Measurements from ENCODE around the gene SMG7.
A peak's percentile ranks its signal among the peaks of the same experiment; 100 is the strongest.

Gene SMG7

DNA sequence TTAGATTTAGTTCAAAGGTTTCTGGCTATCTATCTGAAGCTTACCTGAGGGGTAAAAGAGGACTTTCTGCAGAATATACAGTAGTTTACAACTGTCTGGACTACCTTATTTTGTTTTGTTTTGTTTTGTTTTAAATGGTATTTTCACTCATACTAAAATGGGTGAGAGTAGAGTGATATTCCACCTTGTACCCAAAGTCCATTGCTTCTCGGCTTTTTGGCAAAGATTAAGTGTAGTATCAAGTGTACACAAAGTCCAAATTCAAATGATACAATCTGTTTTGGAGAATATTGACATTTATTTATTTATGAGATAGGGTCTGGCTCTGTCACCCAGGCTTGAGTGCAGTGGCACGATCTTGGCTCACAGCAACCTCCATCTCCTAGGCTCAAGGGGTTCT is 11.7 kb upstream of the SMG7 start:
- H3K4me1 ChIP-seq (ENCODE audit: control insufficient read depth, low read depth, low read length): no peaks in the 10 kb centered on the region
- H3K27ac ChIP-seq (ENCODE audit: low read depth, low read length): no peak overlapping the region
- DNase-seq: no peak
- H2AK5ac ChIP-seq (ENCODE audit: low read length): no peak overlapping the region
- no peak overlapping the region for H2BK5ac ChIP-seq (ENCODE audit: low read length)
- H3K36me3 ChIP-seq (ENCODE audit: control insufficient read depth, insufficient read depth, low read length): no peaks in the 10 kb centered on the region
- no peak overlapping the region for H2BK15ac ChIP-seq (replicated peaks; ENCODE audit: low read depth)
- no peak overlapping the region for H3K23ac ChIP-seq (ENCODE audit: low read length)
- WGBS (ENCODE audit: extremely low coverage, insufficient coverage, low lambda C conversion rate): no CpG with 5 or more reads among the region's 2 CpGs
- H3K56ac ChIP-seq (ENCODE audit: low read length): no peak overlapping the region
- H4K8ac ChIP-seq (ENCODE audit: low read depth, low read length): no peak overlapping the region
- H3K9ac ChIP-seq (ENCODE audit: low read length): no peak overlapping the region
- no peak overlapping the region for H3K4me3 ChIP-seq (ENCODE audit: low read length)
- H3K79me1 ChIP-seq (ENCODE audit: low read length): no peaks in the 10 kb centered on the region
- no peaks in the 10 kb centered on the region for H3K27me3 ChIP-seq (ENCODE audit: insufficient read depth, low read length, poor library complexity)
- no peak overlapping the region for H2BK120ac ChIP-seq (ENCODE audit: low read depth, low read length)
- no peaks in the 10 kb centered on the region for H3K79me2 ChIP-seq (ENCODE audit: control insufficient read depth, insufficient read depth, low read length)
- no peak overlapping the region for H3K4me2 ChIP-seq (ENCODE audit: low read length)
- H3K18ac ChIP-seq (ENCODE audit: low read length): no peak overlapping the region
- peak overlapping the region; percentile 59 for H3K4ac ChIP-seq (ENCODE audit: low read depth, low read length)
- no peak overlapping the region for H4K5ac ChIP-seq (ENCODE audit: low read length)

GRCh38 chr1:183461350-183461749 is 10.9 kb upstream of the SMG7 start:
- WGBS (ENCODE audit: extremely low coverage, insufficient coverage, low lambda C conversion rate): no CpG with 5 or more reads among the region's 1 CpG
- no peaks in the 10 kb centered on the region for H3K4me1 ChIP-seq (ENCODE audit: control insufficient read depth, low read depth, low read length)
- H3K23ac ChIP-seq (ENCODE audit: low read length): no peak overlapping the region
- no peaks in the 10 kb centered on the region for H3K27me3 ChIP-seq (ENCODE audit: insufficient read depth, low read length, poor library complexity)
- H3K4ac ChIP-seq (ENCODE audit: low read depth, low read length): no peak overlapping the region
- no peaks in the 10 kb centered on the region for H3K79me2 ChIP-seq (ENCODE audit: control insufficient read depth, insufficient read depth, low read length)
- no peak overlapping the region for H3K56ac ChIP-seq (ENCODE audit: low read length)
- H2BK15ac ChIP-seq (replicated peaks; ENCODE audit: low read depth): peak overlapping the region; percentile 74
- H3K18ac ChIP-seq (ENCODE audit: low read length): peak overlapping the region; percentile 51
- H3K4me2 ChIP-seq (ENCODE audit: low read length): no peak overlapping the region
- H3K79me1 ChIP-seq (ENCODE audit: low read length): no peaks in the 10 kb centered on the region
- no peak overlapping the region for H4K5ac ChIP-seq (ENCODE audit: low read length)
- H3K9ac ChIP-seq (ENCODE audit: low read length): no peak overlapping the region
- peak overlapping the region; percentile 61 for H2BK120ac ChIP-seq (ENCODE audit: low read depth, low read length)
- H2AK5ac ChIP-seq (ENCODE audit: low read length): no peak overlapping the region
- H3K4me3 ChIP-seq (ENCODE audit: low read length): no peak overlapping the region
- no peaks in the 10 kb centered on the region for H3K36me3 ChIP-seq (ENCODE audit: control insufficient read depth, insufficient read depth, low read length)
- peak; percentile 92 for DNase-seq
- no peak overlapping the region for H4K8ac ChIP-seq (ENCODE audit: low read depth, low read length)
- H2BK5ac ChIP-seq (ENCODE audit: low read length): no peak overlapping the region
- H3K27ac ChIP-seq (ENCODE audit: low read depth, low read length): no peak overlapping the region

DNA sequence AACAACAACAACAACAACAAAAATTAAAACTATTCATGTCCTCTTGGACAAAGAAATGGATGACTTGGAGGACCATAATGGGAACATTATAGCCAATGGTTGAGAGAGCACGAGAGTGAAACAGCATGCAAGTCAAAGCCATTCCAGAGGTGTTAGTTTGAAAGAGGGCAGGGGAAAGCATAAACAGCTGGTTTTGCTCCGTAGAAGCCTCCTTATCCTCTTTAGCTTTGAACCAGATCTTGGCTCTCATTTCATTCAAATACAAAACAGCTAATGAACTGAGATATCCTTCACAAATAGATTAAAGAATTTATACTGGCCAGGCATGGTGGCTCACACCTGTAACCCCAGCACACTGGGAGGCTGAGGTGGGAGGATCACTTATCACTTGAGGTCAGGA is 8.7 kb upstream of the SMG7 start:
- no peak overlapping the region for H3K56ac ChIP-seq (ENCODE audit: low read length)
- no peak overlapping the region for H3K9ac ChIP-seq (ENCODE audit: low read length)
- no peak for DNase-seq
- no peaks in the 10 kb centered on the region for H3K27me3 ChIP-seq (ENCODE audit: insufficient read depth, low read length, poor library complexity)
- H2BK5ac ChIP-seq (ENCODE audit: low read length): no peak overlapping the region
- no peaks in the 10 kb centered on the region for H3K79me2 ChIP-seq (ENCODE audit: control insufficient read depth, insufficient read depth, low read length)
- no peak overlapping the region for H2BK120ac ChIP-seq (ENCODE audit: low read depth, low read length)
- no CpG with 5 or more reads among the region's 2 CpGs for WGBS (ENCODE audit: extremely low coverage, insufficient coverage, low lambda C conversion rate)
- H2AK5ac ChIP-seq (ENCODE audit: low read length): no peak overlapping the region
- H3K27ac ChIP-seq (ENCODE audit: low read depth, low read length): no peak overlapping the region
- H3K4ac ChIP-seq (ENCODE audit: low read depth, low read length): no peak overlapping the region
- no peak overlapping the region for H3K18ac ChIP-seq (ENCODE audit: low read length)
- no peak overlapping the region for H4K8ac ChIP-seq (ENCODE audit: low read depth, low read length)
- no peaks in the 10 kb centered on the region for H3K4me1 ChIP-seq (ENCODE audit: control insufficient read depth, low read depth, low read length)
- no peak overlapping the region for H3K4me2 ChIP-seq (ENCODE audit: low read length)
- H2BK15ac ChIP-seq (replicated peaks; ENCODE audit: low read depth): no peak overlapping the region
- H3K79me1 ChIP-seq (ENCODE audit: low read length): no peaks in the 10 kb centered on the region
- no peak overlapping the region for H3K4me3 ChIP-seq (ENCODE audit: low read length)
- H4K5ac ChIP-seq (ENCODE audit: low read length): no peak overlapping the region
- no peak overlapping the region for H3K23ac ChIP-seq (ENCODE audit: low read length)
- H3K36me3 ChIP-seq (ENCODE audit: control insufficient read depth, insufficient read depth, low read length): no peaks in the 10 kb centered on the region

- Histone ChIP-seq H3K79me2 (ENCODE audit: control insufficient read depth, insufficient read depth, low read length) (no peaks in the 10 kb centered on the region), H2BK5ac (ENCODE audit: low read length) (no peak overlapping the region), H3K27ac (ENCODE audit: low read depth, low read length) (no peak overlapping the region), H2AK5ac (ENCODE audit: low read length) (no peak overlapping the region), H3K56ac (ENCODE audit: low read length) (no peak overlapping the region), H3K18ac (ENCODE audit: low read length) (no peak overlapping the region), H4K5ac (ENCODE audit: low read length) (no peak overlapping the region), H4K8ac (ENCODE audit: low read depth, low read length) (no peak overlapping the region), H3K9ac (ENCODE audit: low read length) (no peak overlapping the region), H3K23ac (ENCODE audit: low read length) (no peak overlapping the region), H3K36me3 (ENCODE audit: control insufficient read depth, insufficient read depth, low read length) (no peaks in the 10 kb centered on the region), H3K79me1 (ENCODE audit: low read length) (no peaks in the 10 kb centered on the region), H3K27me3 (ENCODE audit: insufficient read depth, low read length, poor library complexity) (no peaks in the 10 kb centered on the region), H3K4me2 (ENCODE audit: low read length) (no peak overlapping the region), H2BK120ac (ENCODE audit: low read depth, low read length) (peak overlapping the region; percentile 38), H3K4me3 (ENCODE audit: low read length) (no peak overlapping the region), H3K4ac (ENCODE audit: low read depth, low read length) (no peak overlapping the region), H3K4me1 (ENCODE audit: control insufficient read depth, low read depth, low read length) (no peaks in the 10 kb centered on the region), H2BK15ac (replicated peaks; ENCODE audit: low read depth) (no peak overlapping the region)
- no CpG with 5 or more reads among the region's 2 CpGs for WGBS (ENCODE audit: extremely low coverage, insufficient coverage, low lambda C conversion rate)
- DNase-seq: no peak
Observed at GRCh38 chr1:183466781-183467180, 5.5 kb upstream of the SMG7 start.

GRCh38 chr1:183467687-183468086 is 4.6 kb upstream of the SMG7 start:
- no peak overlapping the region for H3K4ac ChIP-seq (ENCODE audit: low read depth, low read length)

GRCh38 chr1:183470147-183470960 is 1.9 kb upstream of the SMG7 start:
- H2BK5ac ChIP-seq (ENCODE audit: low read length): no peak overlapping the region
- no peak overlapping the region for H2BK120ac ChIP-seq (ENCODE audit: low read depth, low read length)
- no peak overlapping the region for H3K23ac ChIP-seq (ENCODE audit: low read length)
- H3K27ac ChIP-seq (ENCODE audit: low read depth, low read length): no peak overlapping the region
- peaks cover 27% of the 10 kb centered on the region for H3K79me2 ChIP-seq (ENCODE audit: control insufficient read depth, insufficient read depth, low read length)
- no peak overlapping the region for H3K18ac ChIP-seq (ENCODE audit: low read length)
- no peak overlapping the region for H2AK5ac ChIP-seq (ENCODE audit: low read length)
- WGBS (ENCODE audit: extremely low coverage, insufficient coverage, low lambda C conversion rate): no CpG with 5 or more reads among the region's 26 CpGs
- H4K5ac ChIP-seq (ENCODE audit: low read length): no peak overlapping the region
- peak; percentile 77 for DNase-seq
- no peak overlapping the region for H3K4ac ChIP-seq (ENCODE audit: low read depth, low read length)
- peak overlapping the region; percentile 78 for H3K9ac ChIP-seq (ENCODE audit: low read length)
- peak overlapping the region; percentile 97 for H3K56ac ChIP-seq (ENCODE audit: low read length)
- peaks cover 2% of the 10 kb centered on the region for H3K4me1 ChIP-seq (ENCODE audit: control insufficient read depth, low read depth, low read length)
- H4K8ac ChIP-seq (ENCODE audit: low read depth, low read length): no peak overlapping the region
- H3K79me1 ChIP-seq (ENCODE audit: low read length): peaks cover 6% of the 10 kb centered on the region
- H3K36me3 ChIP-seq (ENCODE audit: control insufficient read depth, insufficient read depth, low read length): no peaks in the 10 kb centered on the region
- H2BK15ac ChIP-seq (replicated peaks; ENCODE audit: low read depth): no peak overlapping the region
- H3K4me2 ChIP-seq (ENCODE audit: low read length): peak overlapping the region; percentile 82
- H3K4me3 ChIP-seq (ENCODE audit: low read length): peak overlapping the region; percentile 64
- H3K27me3 ChIP-seq (ENCODE audit: insufficient read depth, low read length, poor library complexity): no peaks in the 10 kb centered on the region

More at GRCh38 chr1:183467687-183468086, 4.6 kb upstream of the SMG7 start:
- Histone ChIP-seq H3K79me1 (ENCODE audit: low read length) (no peaks in the 10 kb centered on the region), H3K36me3 (ENCODE audit: control insufficient read depth, insufficient read depth, low read length) (no peaks in the 10 kb centered on the region), H3K56ac (ENCODE audit: low read length) (no peak overlapping the region), H3K23ac (ENCODE audit: low read length) (no peak overlapping the region), H3K79me2 (ENCODE audit: control insufficient read depth, insufficient read depth, low read length) (peaks cover 3% of the 10 kb centered on the region), H3K4me1 (ENCODE audit: control insufficient read depth, low read depth, low read length) (no peaks in the 10 kb centered on the region), H3K4me3 (ENCODE audit: low read length) (no peak overlapping the region), H2BK120ac (ENCODE audit: low read depth, low read length) (no peak overlapping the region), H3K27ac (ENCODE audit: low read depth, low read length) (no peak overlapping the region), H2AK5ac (ENCODE audit: low read length) (no peak overlapping the region), H3K18ac (ENCODE audit: low read length) (no peak overlapping the region), H3K27me3 (ENCODE audit: insufficient read depth, low read length, poor library complexity) (no peaks in the 10 kb centered on the region), H2BK15ac (replicated peaks; ENCODE audit: low read depth) (no peak overlapping the region), H4K8ac (ENCODE audit: low read depth, low read length) (no peak overlapping the region), H3K4me2 (ENCODE audit: low read length) (no peak overlapping the region), H2BK5ac (ENCODE audit: low read length) (no peak overlapping the region), H3K9ac (ENCODE audit: low read length) (no peak overlapping the region), H4K5ac (ENCODE audit: low read length) (no peak overlapping the region)
- DNase-seq: no peak
- no CpG with 5 or more reads among the region's 1 CpG for WGBS (ENCODE audit: extremely low coverage, insufficient coverage, low lambda C conversion rate)

All from mesendoderm (in vitro differentiated cells).